Keratinocyte (primary cell): ENCODE measurements around the gene TNIP1.

Experiments used
- EZH2 ChIP-seq: IDR thresholded peaks from one replicate; pipeline ENCODE4 v1.6.1; 2012; ENCODE audit warnings: inconsistent platforms, mild to moderate bottlenecking, low read length, moderate library complexity
- TF ChIP-seq, protein P1 (sequence below), 3 experiments: IDR thresholded peaks in 1 of 3; conservative IDR thresholded peaks in 1 of 3; optimal IDR thresholded peaks in 1 of 3; 2 replicates in 2 of 3; 3 replicates in 1 of 3; pipeline versions ENCODE3 to v1.5.1; 2011; ENCODE audit warnings: low read length in 3 of 3, mild to moderate bottlenecking in 3 of 3, moderate library complexity in 2 of 3, control low read depth in 1 of 3, inconsistent platforms in 1 of 3; ENCODE audit not compliant: insufficient read depth in 2 of 3; ENCODE audit errors: extremely low read depth in 1 of 3

DNA sequence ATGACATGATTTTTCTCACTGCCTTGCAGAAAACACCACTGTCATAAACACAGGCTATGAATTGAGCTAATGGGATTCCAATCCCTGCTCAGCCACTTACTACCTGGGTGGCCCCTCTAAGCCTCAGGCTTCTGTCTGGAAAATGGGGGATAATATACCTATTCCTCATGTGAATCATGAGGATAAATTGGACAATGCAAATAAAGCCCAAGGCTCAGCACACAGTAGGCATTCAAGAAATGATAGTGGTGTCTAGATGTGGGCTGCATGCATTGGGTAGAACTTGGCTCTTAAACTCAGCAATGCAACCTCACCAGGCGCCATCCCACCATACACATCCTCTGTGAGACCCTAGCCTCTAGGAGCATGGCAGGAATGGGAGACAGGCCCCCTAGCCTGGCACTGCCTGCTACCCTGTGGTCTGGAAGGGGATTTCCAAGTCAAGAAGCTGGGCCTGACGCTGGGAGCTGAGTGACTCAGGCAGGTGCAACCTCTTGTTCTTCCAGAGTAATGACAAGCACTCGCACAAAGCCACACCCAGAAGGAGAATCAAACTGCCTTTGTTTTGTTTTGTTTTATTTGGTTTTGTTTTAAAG is 2.3 kb upstream of the TNIP1 start:
- TF ChIP-seq, protein P1, sequence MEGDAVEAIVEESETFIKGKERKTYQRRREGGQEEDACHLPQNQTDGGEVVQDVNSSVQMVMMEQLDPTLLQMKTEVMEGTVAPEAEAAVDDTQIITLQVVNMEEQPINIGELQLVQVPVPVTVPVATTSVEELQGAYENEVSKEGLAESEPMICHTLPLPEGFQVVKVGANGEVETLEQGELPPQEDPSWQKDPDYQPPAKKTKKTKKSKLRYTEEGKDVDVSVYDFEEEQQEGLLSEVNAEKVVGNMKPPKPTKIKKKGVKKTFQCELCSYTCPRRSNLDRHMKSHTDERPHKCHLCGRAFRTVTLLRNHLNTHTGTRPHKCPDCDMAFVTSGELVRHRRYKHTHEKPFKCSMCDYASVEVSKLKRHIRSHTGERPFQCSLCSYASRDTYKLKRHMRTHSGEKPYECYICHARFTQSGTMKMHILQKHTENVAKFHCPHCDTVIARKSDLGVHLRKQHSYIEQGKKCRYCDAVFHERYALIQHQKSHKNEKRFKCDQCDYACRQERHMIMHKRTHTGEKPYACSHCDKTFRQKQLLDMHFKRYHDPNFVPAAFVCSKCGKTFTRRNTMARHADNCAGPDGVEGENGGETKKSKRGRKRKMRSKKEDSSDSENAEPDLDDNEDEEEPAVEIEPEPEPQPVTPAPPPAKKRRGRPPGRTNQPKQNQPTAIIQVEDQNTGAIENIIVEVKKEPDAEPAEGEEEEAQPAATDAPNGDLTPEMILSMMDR (optimal IDR thresholded peaks at IDR 0.05 in 1 of 3, IDR thresholded peaks at IDR 0.05 in 1 of 3, conservative IDR thresholded peaks at IDR 0.05 in 1 of 3; ENCODE audit: extremely low read depth in 1 of 3, insufficient read depth in 2 of 3, low read length in 3 of 3), result no peak
- TF ChIP-seq EZH2, result no peak
